Fibroblast of skin of left biceps (primary cell): ENCODE measurements around the gene DYRK1A.
"Not testable (repeated sequence)": the region's sequence is repeated elsewhere in the genome, so short reads cannot be mapped to it uniquely, and the experiment has no call there.

Experiments used
- DNase-seq, 2 experiments: peaks; one replicate each; pipeline ENCODE4 v3.0.0-alpha.2; 2013; ENCODE audit warnings: low read depth in 2 of 2

DYRK1A gene

GRCh38 chr21:37366482-37367316 is at the start of gene DYRK1A:
TSS of gene DYRK1A (plus strand) at chr21:37366773. CDS start at chr21:37420375, 53,602 bp downstream.
- DNase-seq = peak; percentile 99

GRCh38 chr21:37319551-37319950 is 47.0 kb upstream of the DYRK1A start:
- DNase-seq = no peak

GRCh38 chr21:37322084-37322483 is 44.5 kb upstream of the DYRK1A start:
- DNase-seq = no peak

GRCh38 chr21:37324558-37324957 is 42.0 kb upstream of the DYRK1A start:
- no peak for DNase-seq

- DNase-seq = not testable (repeated sequence)
Measured at GRCh38 chr21:37328147-37328546, 38.4 kb upstream of the DYRK1A start.

- no peak for DNase-seq
Measured at GRCh38 chr21:37331411-37331810, 35.2 kb upstream of the DYRK1A start.

GRCh38 chr21:37335053-37335452 is 31.5 kb upstream of the DYRK1A start:
- DNase-seq = no peak

- DNase-seq = no peak
Measured at GRCh38 chr21:37337179-37337578, 29.4 kb upstream of the DYRK1A start.

- DNase-seq = no peak
Measured at GRCh38 chr21:37337831-37338230, 28.7 kb upstream of the DYRK1A start.

- peak; percentile 72 to 74 for DNase-seq
Measured at GRCh38 chr21:37338671-37339551, 27.7 kb upstream of the DYRK1A start.

GRCh38 chr21:37339552-37339939 is 27.0 kb upstream of the DYRK1A start:
- no peak for DNase-seq

GRCh38 chr21:37341254-37341960 is 25.2 kb upstream of the DYRK1A start:
- no peak for DNase-seq

- DNase-seq = no peak
Measured at GRCh38 chr21:37342046-37342632, 24.4 kb upstream of the DYRK1A start.

GRCh38 chr21:37346841-37347430 is 19.6 kb upstream of the DYRK1A start:
- no peak for DNase-seq

GRCh38 chr21:37348664-37349063 is 17.9 kb upstream of the DYRK1A start:
- DNase-seq = no peak

- no peak for DNase-seq
Measured at GRCh38 chr21:37350472-37350871, 16.1 kb upstream of the DYRK1A start.

GRCh38 chr21:37356706-37357105 is 9.9 kb upstream of the DYRK1A start:
- no peak for DNase-seq

GRCh38 chr21:37357691-37358090 is 8.9 kb upstream of the DYRK1A start:
- no peak for DNase-seq

GRCh38 chr21:37358397-37358796 is 8.2 kb upstream of the DYRK1A start:
- DNase-seq = no peak

GRCh38 chr21:37363936-37364335 is 2.6 kb upstream of the DYRK1A start:
- no peak for DNase-seq

- no peak for DNase-seq
Measured at GRCh38 chr21:37364722-37365121, 1.9 kb upstream of the DYRK1A start.
